ENCODE data around the gene CAPN13.

DNA sequence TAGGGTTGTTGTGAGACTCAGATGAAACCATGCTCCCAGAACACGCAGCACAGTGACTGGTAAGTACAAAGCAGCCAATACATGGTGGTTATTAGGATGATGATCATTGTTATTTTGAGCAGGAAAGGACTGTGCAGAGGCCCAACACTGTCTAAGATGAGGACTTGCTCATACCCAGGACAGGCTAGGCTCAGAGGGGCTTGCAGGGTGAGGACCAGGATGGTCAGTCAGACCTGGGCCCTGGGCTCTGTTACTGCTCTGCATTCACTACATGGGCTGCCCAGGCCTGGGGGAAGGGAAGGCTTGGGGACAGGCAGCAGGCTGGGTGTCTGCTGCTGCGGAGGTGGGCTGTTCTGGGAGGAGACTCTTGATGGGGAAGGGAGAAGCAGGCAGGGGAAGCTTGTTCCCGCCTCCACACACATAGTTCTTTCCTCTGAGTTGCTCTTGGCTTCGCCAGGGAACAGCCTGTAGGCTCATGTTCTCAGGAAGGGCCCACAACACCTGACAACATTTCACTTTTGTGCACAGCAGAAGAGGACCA is 17.5 kb downstream of the CAPN13 start:
- no peak for TF ChIP-seq POLR2A (IDR thresholded peaks at IDR 0.05; ENCODE audit: low read depth)
- TF ChIP-seq, protein P1, sequence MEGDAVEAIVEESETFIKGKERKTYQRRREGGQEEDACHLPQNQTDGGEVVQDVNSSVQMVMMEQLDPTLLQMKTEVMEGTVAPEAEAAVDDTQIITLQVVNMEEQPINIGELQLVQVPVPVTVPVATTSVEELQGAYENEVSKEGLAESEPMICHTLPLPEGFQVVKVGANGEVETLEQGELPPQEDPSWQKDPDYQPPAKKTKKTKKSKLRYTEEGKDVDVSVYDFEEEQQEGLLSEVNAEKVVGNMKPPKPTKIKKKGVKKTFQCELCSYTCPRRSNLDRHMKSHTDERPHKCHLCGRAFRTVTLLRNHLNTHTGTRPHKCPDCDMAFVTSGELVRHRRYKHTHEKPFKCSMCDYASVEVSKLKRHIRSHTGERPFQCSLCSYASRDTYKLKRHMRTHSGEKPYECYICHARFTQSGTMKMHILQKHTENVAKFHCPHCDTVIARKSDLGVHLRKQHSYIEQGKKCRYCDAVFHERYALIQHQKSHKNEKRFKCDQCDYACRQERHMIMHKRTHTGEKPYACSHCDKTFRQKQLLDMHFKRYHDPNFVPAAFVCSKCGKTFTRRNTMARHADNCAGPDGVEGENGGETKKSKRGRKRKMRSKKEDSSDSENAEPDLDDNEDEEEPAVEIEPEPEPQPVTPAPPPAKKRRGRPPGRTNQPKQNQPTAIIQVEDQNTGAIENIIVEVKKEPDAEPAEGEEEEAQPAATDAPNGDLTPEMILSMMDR (IDR thresholded peaks at IDR 0.05) = no peak

Measured in esophagus muscularis mucosa (tissue), 3 donors.